ENCODE measurements around the gene IRF2BPL.

The IRF2BPL gene

GRCh38 chr14:77053046-77053841 lies 24.7 kb upstream of the IRF2BPL start:
- peak; percentile 80 for DNase-seq

- DNase-seq = no peak
Measured at GRCh38 chr14:77052281-77053044, 24.0 kb upstream of the IRF2BPL start.

GRCh38 chr14:77051116-77051515 lies 22.6 kb upstream of the IRF2BPL start:
- DNase-seq = no peak

GRCh38 chr14:77046721-77047120 lies 18.2 kb upstream of the IRF2BPL start:
- DNase-seq = no peak

GRCh38 chr14:77045238-77046162 lies 17.0 kb upstream of the IRF2BPL start:
- peak; percentile 59 for DNase-seq

GRCh38 chr14:77044783-77045237 lies 16.3 kb upstream of the IRF2BPL start:
- peak; percentile 60 for DNase-seq

GRCh38 chr14:77043984-77044485 lies 15.5 kb upstream of the IRF2BPL start:
- no peak for DNase-seq

- peak; percentile 94 for DNase-seq
Measured at GRCh38 chr14:77043177-77043983, 14.9 kb upstream of the IRF2BPL start.

GRCh38 chr14:77041881-77042545 lies 13.5 kb upstream of the IRF2BPL start:
- peak; percentile 95 for DNase-seq

- DNase-seq = peak; percentile 90
Measured at GRCh38 chr14:77040741-77041653, 12.5 kb upstream of the IRF2BPL start.

GRCh38 chr14:77040059-77040740 lies 11.7 kb upstream of the IRF2BPL start:
- DNase-seq = peak; percentile 100

GRCh38 chr14:77039285-77040058 lies 11.0 kb upstream of the IRF2BPL start:
- peak; percentile 68 for DNase-seq

- DNase-seq = peak; percentile 67
Measured at GRCh38 chr14:77037938-77038568, 9.5 kb upstream of the IRF2BPL start.

GRCh38 chr14:77037215-77037937 lies 8.9 kb upstream of the IRF2BPL start:
- no peak for DNase-seq

- DNase-seq = no peak
Measured at GRCh38 chr14:77036484-77037214, 8.1 kb upstream of the IRF2BPL start.

- DNase-seq = no peak
Measured at GRCh38 chr14:77035267-77035666, 6.8 kb upstream of the IRF2BPL start.

All from fibroblast of skin of right biceps (primary cell).